Myocyte (in vitro differentiated cells): ENCODE results near the gene IDS. TPM values are rescaled to one million over a fixed set of nuclear protein-coding genes. Genes with fewer than 3 reads are reported as not detected.
"Not testable (repeated sequence)": the region's sequence is repeated elsewhere in the genome, so short reads cannot be mapped to it uniquely, and the experiment has no call there.

ENCODE experiments used
- DNase-seq: peaks from one replicate; pipeline ENCODE4 v3.0.0-alpha.2; 2012; ENCODE audit warnings: low read depth
- total RNA-seq: library from RNA; depleted of rRNA; stranded (reverse); fragments of >200 nt; gene quantifications from 2 replicates; pipeline ENCODE4 v1.2.3, GENCODE V29; 2014

IDS gene
- total RNA-seq, 1 donor from 2014 or later = 73.0 TPM

GRCh38 chrX:149528381-149528780 is 23.3 kb upstream of the IDS start:
- no peak for DNase-seq

GRCh38 chrX:149527705-149528104 is 22.6 kb upstream of the IDS start:
- peak; percentile 15 for DNase-seq

- DNase-seq = not testable (repeated sequence)
Observed at GRCh38 chrX:149526318-149527033, 21.4 kb upstream of the IDS start.

GRCh38 chrX:149525903-149526302 is 20.8 kb upstream of the IDS start:
- not testable (repeated sequence) for DNase-seq

GRCh38 chrX:149525389-149525788 is 20.3 kb upstream of the IDS start:
- DNase-seq = peak; percentile 22

DNA sequence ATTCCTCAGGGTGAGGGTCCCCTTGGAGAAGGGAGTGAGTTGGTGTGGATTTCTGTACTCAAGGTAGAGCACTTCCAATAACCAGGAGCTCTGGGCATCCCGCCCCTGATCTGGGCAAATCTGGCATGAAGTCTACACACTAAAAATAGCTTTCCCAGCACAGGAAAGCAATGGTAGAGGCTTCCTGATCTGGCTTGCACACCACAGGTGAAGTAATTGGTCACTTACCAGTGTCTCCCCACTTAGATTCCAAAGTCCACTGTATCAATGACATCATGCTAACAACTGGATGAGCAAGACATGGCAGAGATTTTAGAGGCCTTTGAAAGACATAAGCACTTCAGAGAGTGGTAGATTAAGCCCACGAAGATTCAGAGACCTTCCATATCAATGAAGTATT is 17.8 kb upstream of the IDS start:
- peak; percentile 20 for DNase-seq

DNA sequence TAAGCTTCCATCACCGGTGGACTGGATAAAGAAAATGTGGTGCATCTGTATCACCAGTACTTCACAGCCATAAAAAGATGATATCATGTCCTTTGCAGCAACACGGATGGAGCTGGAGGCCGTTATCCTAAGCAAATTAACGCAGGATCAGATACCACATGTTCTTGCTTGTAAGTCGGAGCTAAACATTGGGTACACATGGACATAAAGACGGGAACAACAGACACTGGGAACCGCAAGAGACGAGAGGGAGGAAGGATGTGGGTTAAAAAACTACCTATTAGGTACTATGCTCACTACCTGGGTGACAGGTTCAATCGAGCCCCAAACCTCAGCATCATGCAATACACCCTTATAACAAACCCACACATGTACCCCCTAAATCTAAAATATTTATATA is 16.3 kb upstream of the IDS start:
- DNase-seq = no peak

DNA sequence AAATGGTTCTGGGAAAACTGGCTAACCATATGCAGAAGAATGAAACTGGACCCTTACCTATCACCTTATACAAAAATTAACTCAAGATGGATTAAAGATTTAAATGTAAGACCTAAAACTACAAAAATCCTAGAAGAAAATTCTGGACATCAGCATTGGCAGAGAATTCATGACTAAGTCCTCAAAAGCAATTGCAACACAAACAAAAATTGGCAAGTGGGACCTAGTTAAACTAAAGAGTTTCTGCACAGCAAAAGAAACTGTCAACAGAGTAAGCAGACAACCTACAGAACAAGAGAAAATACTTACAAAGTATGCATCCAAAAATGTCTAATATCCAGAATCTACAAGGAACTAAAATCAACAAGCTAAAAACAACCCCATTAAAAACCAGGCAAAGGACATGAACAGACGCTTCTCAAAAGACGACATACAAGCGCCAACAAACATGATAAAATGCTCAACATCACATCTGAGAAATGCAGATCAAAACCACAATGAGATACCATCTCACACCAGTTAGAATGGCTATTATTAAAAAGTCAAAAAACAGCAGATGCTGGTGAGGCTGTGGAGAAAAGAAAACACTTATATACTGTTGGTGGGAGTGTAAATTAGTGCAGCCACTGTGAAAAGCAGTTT is 15.7 kb upstream of the IDS start:
- DNase-seq = not testable (repeated sequence)

DNA sequence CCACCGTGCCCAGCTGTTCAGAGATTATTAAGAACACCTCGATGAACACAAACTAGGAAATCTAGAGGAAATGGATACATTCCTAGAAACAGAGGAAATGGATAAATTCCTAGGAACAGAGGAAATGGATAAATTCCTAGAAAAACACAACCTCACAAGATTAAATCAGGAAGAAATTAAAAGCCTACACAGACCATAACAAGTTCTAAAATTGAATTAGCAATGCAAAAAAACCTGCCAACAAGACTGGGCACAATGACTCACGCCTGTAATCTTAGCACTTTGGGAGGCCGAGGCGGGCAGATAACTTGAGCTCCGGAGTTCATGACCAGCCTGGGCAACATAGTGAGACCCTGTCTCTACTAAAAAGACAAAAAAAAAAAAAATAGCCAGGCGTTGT is 13.1 kb upstream of the IDS start:
- no peak for DNase-seq

- DNase-seq = no peak
Observed at GRCh38 chrX:149517308-149517707, 12.2 kb upstream of the IDS start.

DNA sequence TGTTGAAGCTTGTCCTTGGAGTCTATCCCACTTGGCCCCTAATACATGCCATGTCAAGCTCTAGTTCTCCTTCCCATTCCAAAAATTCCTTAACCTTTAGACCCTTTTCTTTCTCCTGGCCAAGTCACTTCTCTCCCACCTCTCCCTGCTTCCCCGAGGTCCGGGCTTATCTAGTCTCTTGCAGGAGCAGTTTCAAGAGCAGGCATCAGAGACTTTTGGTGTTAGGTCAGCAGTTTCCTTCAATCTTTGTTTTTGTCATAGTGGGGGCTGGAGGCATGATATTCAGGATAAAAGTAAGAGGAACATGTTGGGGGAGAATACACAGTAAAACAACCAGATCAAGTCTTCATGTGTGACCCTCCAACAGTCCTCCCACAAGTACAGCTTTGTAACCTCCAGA is 11.5 kb upstream of the IDS start:
- DNase-seq = no peak

DNA sequence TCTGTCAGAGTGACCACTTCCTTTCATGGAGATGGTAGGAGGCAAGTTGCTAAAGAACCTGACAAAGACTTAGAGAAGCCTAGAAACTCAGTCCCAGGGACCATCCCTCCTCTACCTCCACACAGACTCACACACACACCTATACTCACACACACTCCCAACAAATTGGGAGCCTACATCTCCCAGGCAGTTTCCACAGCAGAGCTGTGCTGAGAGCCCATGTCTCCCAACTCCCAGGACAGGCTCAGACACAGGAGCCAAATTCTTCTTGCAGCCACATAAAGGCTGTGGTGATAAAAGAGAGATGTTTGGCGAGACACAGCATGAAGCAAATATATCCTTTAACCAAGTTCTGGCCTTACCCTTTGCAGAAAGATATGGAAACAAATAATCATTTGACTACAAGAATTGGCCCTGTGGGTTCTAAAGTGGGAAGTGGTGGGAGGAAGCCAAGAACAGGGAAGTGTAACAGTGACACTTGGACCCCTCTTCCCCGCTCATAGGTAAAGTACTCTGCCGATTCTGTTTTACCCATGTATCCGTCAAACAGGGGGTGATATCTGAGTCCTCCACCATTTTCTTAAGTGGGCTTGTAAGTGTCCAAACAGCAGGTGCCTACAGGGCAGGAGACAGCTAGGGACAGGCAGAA is 11.0 kb upstream of the IDS start:
- DNase-seq = no peak

GRCh38 chrX:149513825-149514428 is 8.8 kb upstream of the IDS start:
- peak; percentile 45 for DNase-seq

DNA sequence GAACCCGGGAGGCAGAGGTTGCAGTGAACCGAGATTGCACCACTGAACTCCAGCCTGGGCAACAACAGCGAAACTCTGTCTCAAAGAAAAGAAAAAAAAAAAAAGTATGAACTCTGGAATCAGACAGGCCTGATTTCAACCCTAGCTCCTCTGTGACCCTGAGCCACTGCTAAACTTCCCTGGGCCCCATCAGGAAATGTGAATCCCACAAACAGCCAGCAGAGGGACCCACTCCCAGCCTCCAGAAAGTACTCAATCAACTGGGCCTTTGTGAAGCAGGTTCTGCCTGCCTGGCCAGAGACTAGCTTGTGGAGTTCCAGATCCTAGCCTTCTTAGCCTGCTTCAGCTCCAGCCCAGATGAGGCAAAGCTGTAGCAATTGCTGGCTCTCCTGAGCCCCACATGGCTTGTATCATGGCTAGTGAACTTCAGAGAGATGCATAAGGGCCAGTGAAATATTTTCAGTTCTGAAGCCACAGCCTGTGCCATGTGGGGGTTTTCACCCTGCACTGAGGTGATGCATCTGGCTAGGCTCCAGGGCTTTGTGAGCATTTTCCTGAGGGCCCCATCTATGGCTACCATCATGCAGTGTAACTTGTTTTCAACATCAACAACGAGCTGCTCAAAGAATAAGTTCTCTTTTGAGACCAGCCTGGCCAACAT is 7.2 kb upstream of the IDS start:
- DNase-seq = peak; percentile 48

DNA sequence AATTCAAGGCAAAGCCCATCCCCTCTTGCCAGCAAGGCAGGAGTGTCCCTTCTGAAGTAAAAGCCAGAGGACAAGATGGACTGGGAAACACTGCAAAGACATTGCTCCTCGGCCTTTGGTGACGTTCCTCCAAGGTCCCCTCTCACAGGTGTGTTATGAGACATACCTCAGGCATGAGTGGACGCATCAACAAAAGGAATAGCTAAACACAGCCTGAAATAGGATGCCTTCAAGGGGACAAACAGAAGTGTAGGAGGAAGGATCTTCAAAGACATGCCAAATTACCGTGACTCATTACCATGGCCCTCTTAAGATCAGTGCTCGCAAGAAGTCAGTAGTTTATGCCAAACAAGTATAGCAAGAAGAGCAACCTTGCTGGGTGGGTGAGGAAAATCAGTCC is 6.0 kb upstream of the IDS start:
- no peak for DNase-seq

DNA sequence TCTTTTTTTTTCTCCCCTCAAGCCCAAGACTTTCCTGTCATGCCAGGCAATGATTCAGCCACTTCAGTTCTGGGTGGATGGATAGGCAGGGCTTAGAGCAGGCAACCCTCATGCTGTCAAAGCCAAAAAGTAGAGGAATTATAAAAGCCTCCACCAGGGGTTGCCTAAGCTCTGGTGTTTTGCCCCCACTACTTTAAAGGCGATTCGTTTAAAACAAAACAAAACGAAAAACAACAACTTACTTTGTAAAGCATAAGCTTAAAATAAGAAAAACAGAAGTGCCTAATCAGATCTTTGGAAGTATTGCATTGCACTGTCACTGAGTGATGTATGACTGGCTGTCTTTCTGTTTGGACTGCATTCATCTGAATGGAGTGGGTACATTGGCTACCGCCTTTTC is 5.3 kb upstream of the IDS start:
- DNase-seq = no peak

DNA sequence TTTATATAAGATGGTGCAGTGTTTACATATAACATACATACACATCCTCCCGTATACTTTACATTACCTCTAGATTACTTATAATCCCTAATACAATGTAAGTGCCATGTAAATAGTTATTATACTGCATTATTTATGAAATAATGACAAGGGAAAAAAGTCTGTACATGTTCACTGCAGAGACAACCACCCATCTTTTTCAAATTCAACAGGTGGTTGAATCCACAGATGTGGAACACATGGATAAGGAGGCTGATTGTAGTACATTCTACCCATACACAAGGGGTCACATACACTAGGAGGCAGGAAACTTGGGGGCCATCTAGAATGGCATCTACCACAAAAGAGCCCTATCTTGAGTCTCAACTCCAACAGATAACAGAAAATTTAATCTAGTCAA is 3.4 kb upstream of the IDS start:
- DNase-seq = no peak

- DNase-seq = no peak
Observed at GRCh38 chrX:149506349-149506748, 1.2 kb upstream of the IDS start.

- no peak for DNase-seq
Observed at GRCh38 chrX:149505671-149506070, 565 bp upstream of the IDS start.

DNA sequence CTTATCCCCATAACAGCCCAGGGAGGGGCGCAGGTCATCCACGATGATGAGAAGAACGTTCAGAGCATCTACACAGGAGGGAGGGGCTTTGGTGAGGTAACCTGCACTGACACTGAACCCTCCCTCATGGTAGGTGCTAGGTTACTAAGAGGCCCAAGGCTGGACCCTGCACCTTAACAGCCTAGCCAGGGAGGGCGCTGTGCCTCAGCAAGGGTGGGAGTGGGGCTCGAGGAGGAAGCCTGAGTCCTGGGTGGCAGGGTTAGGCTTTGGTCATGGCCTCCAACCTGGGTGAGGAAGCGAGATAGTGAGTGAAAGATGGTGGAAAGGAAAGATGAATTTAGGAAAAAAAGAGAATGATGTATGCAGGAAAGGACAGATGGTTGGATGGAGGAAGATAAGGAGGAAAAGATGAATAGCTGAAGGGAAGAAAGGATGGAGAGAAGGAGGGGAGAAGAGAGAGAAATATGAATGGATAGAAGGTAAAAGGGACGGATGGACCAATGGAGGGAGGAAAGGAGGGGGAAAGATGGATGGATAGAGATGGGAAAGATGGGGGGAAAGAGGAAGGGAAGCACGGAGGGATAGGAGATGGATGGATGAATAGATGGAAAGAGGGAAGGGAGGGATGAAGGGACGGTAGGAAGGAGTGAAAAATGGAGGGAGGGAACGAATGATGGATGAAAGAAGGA is 736 bp downstream of the IDS start:
- DNase-seq = peak; percentile 44

- DNase-seq = peak; percentile 44
Observed at GRCh38 chrX:149503446-149503845, 1.7 kb downstream of the IDS start.
